ENCODE measurements around the gene HOXD10. TPM values are rescaled to one million over a fixed set of nuclear protein-coding genes. Genes with fewer than 3 reads are reported as not detected.

Gene HOXD10
- total and polyA plus RNA-seq, 2 of the 13 experiments (the other 11 are each of a cell fraction or from before 2014, with no cell fraction given): not detected

DNA sequence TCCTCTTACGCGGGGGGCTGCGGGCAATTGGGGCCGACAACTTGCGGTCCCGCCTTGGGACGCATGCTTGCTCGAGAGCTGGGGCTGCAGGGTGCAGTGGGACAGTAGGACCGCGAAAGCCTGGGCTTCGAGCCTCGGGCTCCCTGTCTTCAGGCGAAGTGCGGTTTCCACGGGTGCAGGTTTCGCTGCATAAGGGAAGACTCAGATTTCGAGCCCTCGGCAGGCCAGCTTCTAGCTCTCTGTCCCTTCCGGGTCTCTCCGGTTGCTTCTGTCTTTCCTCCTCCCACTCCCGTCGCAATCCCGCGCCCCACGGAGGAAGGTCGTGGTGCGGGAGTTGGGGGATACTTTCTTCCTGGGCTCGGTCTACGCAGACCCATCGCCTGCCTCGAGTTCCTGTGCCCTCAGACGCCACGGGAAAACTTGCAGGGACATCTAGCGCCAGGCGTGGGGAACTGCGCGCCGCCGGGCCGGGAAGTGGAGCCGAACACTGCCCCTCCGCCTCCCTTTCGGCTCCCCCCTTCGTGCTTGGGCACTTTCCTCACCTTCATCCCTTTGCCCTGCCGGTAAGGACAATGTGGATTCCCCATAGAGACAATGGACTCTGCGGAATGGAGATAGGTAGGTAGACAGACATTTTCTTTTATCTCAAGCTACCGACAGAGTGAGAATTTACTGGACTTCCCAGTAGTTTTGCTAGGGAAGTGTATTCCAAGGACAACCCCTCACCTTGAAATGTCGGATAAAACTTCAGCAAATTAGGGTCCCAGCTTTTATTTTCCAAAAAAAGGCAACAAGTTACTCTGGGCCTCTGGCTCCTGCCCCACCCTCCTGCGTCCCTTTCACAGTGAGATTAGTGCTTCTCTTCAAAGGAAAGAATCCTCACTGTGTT is 28.3 kb upstream of the HOXD10 start (continued):
- no peak; the same call in 1 of the 2 replicates for TF ChIP-seq NFE2L1 (CRISPR knock-in tag; IDR thresholded peaks at IDR 0.05; ENCODE audit: borderline replicate concordance)
- TF ChIP-seq BRCA1 (CRISPR knock-in tag; IDR thresholded peaks at IDR 0.05): no peak
- TF ChIP-seq SRSF4 (IDR thresholded peaks at IDR 0.05; ENCODE audit: low read depth, low read length, poor library complexity, severe bottlenecking): no peak
- TF ChIP-seq ZSCAN31 (CRISPR knock-in tag; IDR thresholded peaks at IDR 0.05; ENCODE audit: low read depth): no peak
- 0 out of 2 replicates have a peak, but pooled peaks have one; percentile 50 for TF ChIP-seq ZBTB42 (CRISPR knock-in tag; IDR thresholded peaks at IDR 0.05)
- TF ChIP-seq FOXM1 (CRISPR knock-in tag; IDR thresholded peaks at IDR 0.05): no peak
- no peak for TF ChIP-seq NR2C2 (CRISPR knock-in tag; IDR thresholded peaks at IDR 0.05; ENCODE audit: borderline replicate concordance)
- TF ChIP-seq MZF1 (CRISPR knock-in tag; IDR thresholded peaks at IDR 0.05; ENCODE audit: borderline replicate concordance): no peak
- TF ChIP-seq KLF11 (CRISPR knock-in tag; IDR thresholded peaks at IDR 0.05): no peak
- no peak for TF ChIP-seq PAWR (CRISPR knock-in tag; IDR thresholded peaks at IDR 0.05; ENCODE audit: borderline replicate concordance)
- peak; percentile 76; the same call in 1 of the 2 replicates for TF ChIP-seq NFATC3 (CRISPR knock-in tag; IDR thresholded peaks at IDR 0.05)
- TF ChIP-seq NFIC (IDR thresholded peaks at IDR 0.05; ENCODE audit: low read length): no peak
- peak; percentile 57; the same call in 1 of the 2 replicates for TF ChIP-seq ELF1 (CRISPR knock-in tag; IDR thresholded peaks at IDR 0.05)
- no peak for TF ChIP-seq NR0B2 (CRISPR knock-in tag; IDR thresholded peaks at IDR 0.05)
- no peak for TF ChIP-seq ZNF816 (CRISPR knock-in tag; IDR thresholded peaks at IDR 0.05; ENCODE audit: borderline replicate concordance)
- TF ChIP-seq, protein P1, sequence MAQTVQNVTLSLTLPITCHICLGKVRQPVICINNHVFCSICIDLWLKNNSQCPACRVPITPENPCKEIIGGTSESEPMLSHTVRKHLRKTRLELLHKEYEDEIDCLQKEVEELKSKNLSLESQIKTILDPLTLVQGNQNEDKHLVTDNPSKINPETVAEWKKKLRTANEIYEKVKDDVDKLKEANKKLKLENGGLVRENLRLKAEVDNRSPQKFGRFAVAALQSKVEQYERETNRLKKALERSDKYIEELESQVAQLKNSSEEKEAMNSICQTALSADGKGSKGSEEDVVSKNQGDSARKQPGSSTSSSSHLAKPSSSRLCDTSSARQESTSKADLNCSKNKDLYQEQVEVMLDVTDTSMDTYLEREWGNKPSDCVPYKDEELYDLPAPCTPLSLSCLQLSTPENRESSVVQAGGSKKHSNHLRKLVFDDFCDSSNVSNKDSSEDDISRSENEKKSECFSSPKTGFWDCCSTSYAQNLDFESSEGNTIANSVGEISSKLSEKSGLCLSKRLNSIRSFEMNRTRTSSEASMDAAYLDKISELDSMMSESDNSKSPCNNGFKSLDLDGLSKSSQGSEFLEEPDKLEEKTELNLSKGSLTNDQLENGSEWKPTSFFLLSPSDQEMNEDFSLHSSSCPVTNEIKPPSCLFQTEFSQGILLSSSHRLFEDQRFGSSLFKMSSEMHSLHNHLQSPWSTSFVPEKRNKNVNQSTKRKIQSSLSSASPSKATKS (CRISPR knock-in tag; IDR thresholded peaks at IDR 0.05): no peak
- no peak for TF ChIP-seq HMGA1 (CRISPR knock-in tag; conservative IDR thresholded peaks at IDR 0.05)
- TF ChIP-seq MEIS2 (CRISPR knock-in tag; IDR thresholded peaks at IDR 0.05): peak; percentile 63; the same call in 1 of the 2 replicates
- TF ChIP-seq ZNF740 (CRISPR knock-in tag; IDR thresholded peaks at IDR 0.05): peak; percentile 61; the same call in 1 of the 2 replicates
- no peak for TF ChIP-seq XBP1 (CRISPR knock-in tag; IDR thresholded peaks at IDR 0.05)
- TF ChIP-seq, protein P2, sequence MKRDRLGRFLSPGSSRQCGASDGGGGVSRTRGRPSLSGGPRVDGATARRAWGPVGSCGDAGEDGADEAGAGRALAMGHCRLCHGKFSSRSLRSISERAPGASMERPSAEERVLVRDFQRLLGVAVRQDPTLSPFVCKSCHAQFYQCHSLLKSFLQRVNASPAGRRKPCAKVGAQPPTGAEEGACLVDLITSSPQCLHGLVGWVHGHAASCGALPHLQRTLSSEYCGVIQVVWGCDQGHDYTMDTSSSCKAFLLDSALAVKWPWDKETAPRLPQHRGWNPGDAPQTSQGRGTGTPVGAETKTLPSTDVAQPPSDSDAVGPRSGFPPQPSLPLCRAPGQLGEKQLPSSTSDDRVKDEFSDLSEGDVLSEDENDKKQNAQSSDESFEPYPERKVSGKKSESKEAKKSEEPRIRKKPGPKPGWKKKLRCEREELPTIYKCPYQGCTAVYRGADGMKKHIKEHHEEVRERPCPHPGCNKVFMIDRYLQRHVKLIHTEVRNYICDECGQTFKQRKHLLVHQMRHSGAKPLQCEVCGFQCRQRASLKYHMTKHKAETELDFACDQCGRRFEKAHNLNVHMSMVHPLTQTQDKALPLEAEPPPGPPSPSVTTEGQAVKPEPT (CRISPR knock-in tag; IDR thresholded peaks at IDR 0.05; ENCODE audit: low read depth): no peak
- TF ChIP-seq MED13 (CRISPR knock-in tag; IDR thresholded peaks at IDR 0.05): no peak
- no peak for TF ChIP-seq AGO2 (optimal IDR thresholded peaks at IDR 0.05; ENCODE audit: low read depth, low read length)
- TF ChIP-seq, protein P3, sequence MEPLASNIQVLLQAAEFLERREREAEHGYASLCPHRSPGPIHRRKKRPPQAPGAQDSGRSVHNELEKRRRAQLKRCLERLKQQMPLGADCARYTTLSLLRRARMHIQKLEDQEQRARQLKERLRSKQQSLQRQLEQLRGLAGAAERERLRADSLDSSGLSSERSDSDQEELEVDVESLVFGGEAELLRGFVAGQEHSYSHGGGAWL (CRISPR knock-in tag; IDR thresholded peaks at IDR 0.05): peak; percentile 28; the same call in 1 of the 2 replicates
- no peak; the same call in 1 of the 2 replicates for TF ChIP-seq HDAC1 (CRISPR knock-in tag; IDR thresholded peaks at IDR 0.05)

All from HepG2 (cell line).